Measurements from ENCODE around the gene RNF157.

The RNF157 gene

DNA sequence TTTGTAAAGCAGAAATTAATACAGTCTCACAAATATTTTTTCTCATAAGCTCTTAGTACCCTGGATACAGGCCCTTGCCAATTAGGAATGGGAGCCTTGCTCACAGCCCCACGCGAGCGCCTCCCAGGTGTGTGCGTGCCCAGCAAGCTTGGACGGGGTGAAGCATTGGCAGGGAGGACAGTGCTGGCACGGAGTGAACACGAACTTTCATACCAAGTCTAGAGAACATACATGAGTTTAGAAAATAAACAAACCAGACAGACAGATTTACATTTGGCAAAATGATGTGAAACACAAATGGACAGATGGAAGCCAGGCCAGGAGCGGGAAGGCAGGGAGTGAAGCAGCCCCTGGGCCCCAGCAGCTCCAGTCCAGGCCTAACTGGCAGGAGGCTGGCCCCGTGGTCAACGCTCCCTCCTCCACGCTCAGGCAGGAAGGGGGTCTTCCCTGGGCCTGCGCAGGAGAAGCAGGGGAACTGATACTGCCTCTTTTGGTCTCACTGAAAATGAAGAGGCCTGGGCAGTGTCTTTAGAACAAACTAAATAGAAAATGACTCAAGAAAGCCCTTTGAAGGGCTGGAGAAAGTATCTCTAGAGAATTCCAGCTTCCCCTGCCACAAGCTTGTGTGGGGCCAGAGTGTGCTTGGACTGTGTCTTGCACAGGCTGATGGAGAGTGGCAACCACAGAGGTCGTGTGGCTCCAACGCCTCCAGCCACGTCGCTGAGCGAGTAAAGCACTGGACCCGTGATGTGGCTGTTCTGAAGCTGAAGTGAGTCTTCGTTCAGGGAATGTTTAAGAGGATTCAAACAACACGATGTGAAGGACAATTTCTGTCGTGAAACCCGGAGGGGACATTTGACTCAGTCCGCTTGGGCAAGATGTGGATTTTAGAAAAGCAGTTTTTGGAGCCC is 89.3 kb downstream of the RNF157 start:
- H3K4me3 ChIP-seq: no peak overlapping the region
- H3K27ac ChIP-seq: peak overlapping the region in 1 of 21 experiments; percentile 26

DNA sequence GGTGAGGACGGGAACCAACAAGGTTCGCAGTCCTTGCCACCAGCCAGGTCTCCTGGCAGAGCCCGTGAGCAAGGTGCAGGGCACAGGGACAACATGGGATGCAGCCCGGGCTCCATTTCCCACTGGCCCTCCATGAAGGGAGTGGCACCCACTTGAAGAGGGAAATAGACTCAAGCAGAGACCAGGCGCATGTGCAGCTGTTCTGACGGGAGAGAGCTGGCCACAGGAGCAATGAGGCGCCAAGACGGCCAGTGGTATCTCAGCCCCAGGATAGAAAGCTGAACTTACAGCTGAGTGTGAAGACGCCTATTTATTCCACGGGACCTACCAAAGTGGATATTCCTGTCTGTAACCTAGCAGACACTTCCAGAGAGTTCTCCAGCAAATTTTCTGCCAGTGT is 91.1 kb downstream of the RNF157 start:
- Histone ChIP-seq H3K27ac (no peak overlapping the region), H3K4me3 (no peak overlapping the region)

DNA sequence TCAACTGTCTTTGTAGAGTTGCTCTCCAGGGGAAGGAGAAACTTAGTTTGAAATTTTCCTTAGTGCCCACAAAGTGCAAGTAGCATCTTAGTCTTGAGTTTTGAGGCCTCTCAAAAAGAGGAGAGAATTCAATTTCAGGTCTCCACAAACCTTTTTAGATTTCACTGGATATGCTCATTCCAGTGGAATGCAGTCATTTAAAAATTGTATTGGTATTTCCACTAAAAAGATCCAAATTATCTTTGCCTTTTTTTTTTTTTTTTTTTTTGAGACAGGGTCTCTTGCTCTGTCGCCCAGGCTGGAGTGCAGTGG is 92.3 kb downstream of the RNF157 start:
- no peak overlapping the region for H3K4me3 ChIP-seq
- H3K27ac ChIP-seq: no peak overlapping the region

DNA sequence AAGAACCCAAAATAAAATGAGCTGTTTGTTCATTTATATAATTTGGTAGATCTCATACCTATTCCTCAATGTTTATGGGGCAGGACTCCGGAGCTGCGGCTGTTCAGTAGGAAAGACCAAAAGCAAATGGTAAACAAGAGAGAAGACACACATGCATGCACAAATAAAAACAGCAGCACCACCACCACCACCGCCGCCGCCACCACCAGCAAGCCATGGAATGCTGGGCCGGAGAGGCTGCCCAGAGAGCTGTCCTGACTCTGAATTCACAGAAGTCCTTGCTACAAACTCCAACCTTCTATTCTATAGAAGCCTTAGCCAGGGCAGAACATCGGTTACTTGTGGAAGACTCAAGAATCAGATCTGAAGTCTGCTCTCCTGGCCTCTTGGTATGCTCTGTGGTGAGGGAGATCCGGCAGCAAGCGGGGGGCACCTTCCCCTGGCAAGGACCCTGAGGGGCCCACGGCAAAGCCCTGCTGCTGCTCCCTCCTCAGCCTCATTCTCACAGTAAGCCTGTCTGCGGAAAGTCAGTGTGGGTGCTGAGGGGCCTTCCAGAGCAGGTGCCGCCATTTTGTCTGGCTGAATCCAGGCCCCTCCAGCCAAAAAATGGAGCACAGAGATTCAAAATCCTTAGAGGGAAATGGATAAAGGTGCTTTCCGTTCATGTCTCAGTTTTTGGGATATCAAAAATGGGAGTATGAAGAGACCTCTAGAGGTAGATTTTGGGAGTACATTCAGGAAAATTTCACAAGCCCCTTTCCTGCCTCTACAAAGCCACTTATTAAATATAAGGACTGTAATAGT is 92.9 kb downstream of the RNF157 start:
- Histone ChIP-seq H3K4me3 (no peak overlapping the region), H3K27ac (no peak overlapping the region)

DNA sequence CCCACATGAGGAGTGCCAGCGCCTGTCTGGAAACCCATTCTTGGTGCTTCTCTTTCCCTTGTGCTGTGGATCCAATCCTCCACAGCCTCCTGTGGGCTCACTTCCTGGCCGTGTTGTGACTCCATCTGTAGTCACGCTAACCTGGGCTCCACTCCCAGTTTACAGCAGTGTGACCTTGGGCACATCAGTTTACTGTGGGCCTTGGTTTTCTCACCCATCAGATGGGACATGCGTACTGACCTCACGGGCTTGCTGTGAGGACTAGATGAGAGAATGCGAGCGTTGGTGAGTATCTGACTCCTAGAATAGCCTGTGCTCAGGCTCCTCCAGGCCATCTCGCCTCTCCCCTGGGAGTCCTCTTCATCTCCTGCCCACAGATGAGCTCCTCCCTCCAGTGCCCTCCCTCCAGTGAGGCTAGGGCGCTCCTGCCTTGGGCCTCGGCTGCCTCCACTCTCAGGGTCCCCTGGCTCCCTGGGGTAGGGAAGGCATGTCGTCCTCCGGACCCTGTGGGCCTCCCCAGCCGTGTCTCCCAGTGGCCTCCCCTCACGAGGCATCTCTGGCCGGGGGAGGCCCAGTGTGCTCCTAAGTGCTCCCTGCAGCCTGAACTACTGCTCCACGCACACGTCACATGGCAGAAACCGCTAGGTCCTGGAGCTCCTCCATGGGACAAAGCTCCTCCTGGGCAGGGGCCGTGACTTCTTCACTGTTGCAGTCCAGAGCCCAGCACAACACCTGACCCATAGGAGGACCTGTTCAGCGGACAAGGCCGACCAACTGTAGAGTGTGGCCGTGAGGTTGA is 94.0 kb downstream of the RNF157 start:
- Histone ChIP-seq H3K27ac (peak overlapping the region in 17 of 21 experiments; percentile 44 to 95 (median 74)), H3K4me3 (no peak overlapping the region)

DNA sequence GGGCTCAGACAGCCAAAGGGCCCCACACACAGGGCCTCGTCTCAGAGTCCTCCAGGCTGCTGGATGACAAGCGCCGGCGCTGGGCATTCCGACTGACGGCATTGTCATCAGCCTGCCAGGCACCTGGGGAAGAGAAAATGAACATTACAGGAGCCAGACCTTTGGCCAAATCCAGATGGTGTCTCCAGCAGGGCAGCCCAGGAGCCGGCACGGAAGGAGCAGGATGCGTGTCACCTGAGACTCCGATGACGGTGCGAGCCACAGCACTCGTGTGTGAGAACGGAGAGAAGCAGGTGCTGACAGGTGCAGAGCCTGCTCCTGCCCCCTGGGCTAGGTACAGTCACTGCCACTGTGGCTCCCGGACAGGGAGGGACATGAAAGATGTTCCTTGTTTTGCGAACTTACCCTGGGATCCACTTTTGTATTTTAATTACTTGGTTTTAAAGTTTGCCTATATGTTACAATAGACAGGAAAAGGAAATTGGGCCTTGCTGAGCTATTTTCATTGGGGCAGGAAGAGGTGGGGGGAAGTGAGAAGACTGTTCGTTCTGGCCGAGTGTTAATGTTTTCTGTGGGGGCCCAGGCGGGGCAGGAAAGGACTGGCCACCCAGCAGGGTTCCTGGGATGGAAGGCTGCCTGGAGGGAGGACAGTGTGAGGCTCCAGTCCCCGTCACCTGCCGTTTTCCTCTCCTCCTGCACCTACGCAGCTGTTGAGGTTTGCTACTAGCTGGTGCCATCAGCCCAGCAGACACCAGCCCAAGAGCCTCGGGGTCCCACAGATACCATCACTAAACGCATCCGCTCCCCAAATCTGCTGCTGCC is 94.9 kb downstream of the RNF157 start:
- Histone ChIP-seq H3K27ac (peak overlapping the region in 18 of 21 experiments; percentile 40 to 95 (median 73)), H3K4me3 (no peak overlapping the region)

DNA sequence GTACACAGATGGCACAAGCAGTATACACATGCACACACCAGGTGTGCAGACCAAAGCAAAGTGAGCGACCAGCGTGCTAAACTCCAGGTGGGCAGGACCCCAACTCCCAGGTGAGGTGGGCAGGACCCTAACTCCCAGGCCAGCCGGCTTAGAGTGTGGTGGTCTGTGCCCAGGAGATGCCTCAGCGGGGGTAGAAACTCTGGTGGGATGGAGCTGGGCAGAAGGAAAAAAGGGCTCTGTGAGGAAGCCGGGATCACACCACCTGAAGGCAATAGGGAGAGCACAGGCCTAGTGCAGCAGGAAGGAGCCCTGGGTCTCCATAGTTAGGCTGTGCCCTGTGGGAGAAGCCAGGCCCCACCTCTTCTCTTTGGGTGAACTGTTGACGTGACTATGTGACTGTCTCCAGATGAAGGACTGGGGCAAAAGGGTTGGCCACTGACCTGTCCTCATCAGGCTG is 97.7 kb downstream of the RNF157 start:
- Histone ChIP-seq H3K4me3 (no peak overlapping the region), H3K27ac (no peak overlapping the region)

DNA sequence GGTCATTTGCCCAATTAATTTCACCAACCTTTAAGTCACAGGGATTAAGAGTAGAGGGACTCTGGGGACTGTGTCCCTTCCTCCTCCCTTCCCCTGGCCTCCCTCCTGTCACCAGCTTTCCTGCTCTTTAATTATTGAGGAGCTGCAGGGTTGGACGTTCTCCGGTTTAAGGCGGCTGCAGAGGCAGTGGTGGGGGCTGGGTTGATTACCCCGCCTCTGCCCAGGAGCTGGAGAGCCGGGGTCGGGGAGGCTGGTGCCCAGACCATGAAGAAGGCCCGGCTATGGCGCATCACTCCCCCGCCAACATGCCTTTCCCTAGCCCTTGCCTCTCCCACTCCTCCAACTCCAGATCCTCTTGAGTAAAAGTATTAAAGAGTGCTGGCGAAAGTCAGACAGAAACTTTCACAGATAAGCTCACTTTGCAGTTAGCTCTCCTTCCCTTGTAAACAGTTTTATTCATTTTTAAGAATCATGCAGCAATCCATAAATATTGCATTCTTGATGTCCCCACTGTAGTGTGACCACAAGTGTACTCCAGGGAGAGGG is 98.2 kb downstream of the RNF157 start:
- no peak overlapping the region for H3K4me3 ChIP-seq
- no peak overlapping the region for H3K27ac ChIP-seq

DNA sequence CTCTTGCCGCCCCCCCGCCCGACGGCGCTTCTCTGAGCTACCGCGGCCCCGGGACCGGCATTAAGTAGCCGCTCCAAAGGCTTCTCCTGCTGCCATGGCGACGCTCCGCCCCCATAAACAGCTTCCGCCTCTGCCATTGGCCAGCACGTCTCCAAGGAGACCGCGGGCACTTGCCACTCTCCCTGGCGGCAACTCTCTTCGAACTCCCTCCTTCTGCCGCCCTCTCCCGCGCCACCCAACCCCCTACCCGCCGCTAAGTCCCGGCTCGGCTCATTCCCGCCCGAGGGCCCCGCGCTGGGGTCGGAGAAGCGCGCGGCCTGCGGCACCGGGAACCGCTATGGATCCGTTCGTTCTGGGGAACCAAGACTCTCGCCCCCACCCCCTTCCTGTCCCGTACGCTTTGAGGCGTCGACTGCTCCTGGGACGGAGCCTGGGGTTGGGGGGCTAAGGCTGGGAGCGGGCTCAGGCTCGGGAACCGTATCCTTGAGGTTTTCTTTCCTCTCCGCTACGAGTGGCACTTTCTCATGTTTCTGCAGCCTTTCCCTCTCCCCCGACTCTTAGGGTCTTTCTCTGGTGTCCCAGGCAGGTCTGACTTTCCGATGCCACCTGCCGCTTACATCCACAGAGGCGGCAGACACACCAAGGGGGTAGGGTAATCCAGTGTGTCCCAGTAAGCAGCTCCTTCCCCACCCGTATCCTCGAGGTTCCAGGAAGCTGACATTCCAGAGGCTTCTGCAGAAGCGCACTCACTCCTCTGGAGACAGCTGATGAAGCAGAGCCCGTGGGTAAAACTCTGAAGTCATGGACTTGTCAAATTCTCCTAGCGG is 98.9 kb downstream of the RNF157 start, which contains the start of gene FOXJ1:
FOXJ1 (minus strand) TSS at position 34 of the 827 bp plus-strand sequence. CDS start 850 bp downstream, outside the sequence.
- Histone ChIP-seq H3K4me3 (peak within 1 kb of the TSS; percentile 12 to 46 (median 34)), H3K27ac (no peak within 1 kb of the TSS)

DNA sequence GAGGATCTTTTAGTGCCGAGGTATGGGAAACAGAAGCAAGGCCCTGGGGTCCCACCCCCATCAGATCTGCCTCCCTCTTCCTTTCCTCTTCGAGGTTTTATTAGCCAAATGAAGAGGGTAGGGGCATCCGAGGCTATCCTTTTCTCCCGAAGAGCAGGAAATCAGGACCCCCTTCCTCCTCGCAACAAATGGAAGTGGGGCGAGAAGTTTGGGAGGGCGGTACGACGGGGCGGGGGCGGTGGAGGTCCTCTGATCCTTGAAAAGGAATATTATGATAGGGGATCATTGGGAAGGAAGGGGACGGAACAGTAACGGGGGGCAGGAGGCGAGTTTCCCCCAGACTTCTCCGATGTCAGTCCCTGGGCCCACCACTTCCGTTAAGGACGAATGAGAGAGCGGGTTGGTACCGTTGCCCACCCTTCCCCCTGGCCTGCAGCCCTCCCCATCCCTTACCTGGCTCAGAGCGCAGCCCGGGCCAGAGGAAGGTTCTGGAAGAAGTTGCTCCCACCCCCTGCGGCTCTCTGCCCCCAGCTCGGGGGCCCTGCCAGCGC is 99.6 kb downstream of the RNF157 start:
- Histone ChIP-seq H3K4me3 (peak overlapping the region; percentile 12 to 46 (median 34)), H3K27ac (no peak overlapping the region)

DNA sequence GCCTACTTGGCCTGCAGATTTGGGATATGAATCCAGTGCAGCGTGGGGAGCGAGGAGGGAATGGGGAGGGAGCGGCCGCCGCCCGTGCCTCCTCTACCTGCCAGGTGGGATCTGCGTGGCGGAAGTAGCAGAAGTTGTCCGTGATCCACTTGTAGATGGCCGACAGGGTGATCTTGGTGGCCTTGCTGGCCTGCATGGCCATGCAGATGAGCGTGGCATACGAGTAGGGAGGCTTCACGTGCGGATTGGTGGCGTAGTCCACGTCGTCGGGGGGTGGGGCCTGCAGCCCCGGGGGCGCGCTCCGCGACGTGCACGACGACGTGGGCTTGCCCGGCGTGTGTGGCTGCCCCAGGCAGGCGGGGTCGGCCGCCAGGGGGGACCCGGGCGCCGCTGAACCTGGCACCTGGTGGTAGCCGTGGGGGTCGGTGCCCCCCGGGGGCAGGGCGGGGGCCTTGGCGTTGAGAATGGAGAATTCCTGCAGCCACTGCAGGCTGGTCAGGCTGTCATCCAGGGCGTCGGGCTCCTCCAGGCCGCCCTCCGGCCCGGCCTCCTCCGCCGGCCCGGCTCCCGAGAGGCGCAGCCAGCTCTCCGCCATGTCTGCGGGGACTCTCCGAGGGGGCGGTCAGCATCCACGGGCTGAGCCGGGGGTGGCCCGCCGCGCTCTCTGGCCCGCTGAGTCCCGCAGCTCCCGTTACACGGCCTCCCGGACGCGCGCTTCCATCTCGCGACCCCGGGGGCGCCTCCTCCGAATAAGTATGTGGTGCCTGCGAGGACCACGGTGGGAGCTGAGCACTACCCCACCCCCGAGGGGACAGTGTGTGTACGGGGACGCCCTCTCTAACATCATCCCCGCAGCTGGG is 100.3 kb downstream of the RNF157 start:
- peak overlapping the region in 6 of 7 experiments; percentile 10 to 46 (median 22) for H3K4me3 ChIP-seq
- no peak overlapping the region for H3K27ac ChIP-seq

DNA sequence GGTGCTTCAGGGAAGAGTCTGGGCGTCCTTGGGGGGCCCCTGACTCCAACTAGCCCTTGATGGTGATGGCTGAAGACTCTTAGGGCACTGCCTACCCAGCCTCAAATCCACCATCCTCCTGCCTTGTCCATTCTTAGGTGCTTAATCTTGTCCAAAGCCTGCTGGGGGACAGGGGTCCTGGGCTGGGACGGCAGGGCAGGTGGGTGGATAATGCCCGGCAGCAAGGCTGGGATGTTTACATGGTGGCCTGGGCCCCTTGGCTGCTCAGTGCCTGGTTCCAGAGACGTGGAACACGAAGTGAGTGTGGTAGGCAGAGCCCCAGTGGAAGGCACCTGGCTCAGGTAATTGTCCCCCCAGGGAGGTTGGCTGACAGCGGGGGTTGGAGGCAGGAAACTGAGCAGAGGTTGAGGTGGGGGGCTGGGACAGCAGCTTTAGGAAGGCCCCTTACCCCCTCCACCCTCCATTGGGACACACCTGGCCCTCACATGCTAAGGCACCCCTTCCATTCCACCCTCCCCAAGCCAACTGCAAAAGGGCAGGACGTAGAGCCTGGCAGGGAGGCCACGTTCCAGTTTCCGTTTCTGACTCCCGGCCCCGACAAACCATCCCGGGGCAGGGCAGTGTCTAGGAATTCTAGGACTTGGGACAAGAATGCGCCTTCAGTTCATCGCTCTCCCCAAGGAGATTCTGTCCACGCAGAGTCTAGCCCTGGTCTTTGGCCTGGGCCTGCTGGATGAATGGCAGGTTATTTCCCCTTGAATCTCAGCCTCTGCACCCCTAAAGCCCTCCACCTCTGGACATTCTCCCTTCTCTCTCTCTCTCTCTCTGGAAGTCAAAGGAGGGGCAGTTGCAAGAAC is 101.2 kb downstream of the RNF157 start:
- H3K27ac ChIP-seq: no peak overlapping the region
- H3K4me3 ChIP-seq: peak overlapping the region in 3 of 7 experiments; percentile 15 to 29 (median 15)

DNA sequence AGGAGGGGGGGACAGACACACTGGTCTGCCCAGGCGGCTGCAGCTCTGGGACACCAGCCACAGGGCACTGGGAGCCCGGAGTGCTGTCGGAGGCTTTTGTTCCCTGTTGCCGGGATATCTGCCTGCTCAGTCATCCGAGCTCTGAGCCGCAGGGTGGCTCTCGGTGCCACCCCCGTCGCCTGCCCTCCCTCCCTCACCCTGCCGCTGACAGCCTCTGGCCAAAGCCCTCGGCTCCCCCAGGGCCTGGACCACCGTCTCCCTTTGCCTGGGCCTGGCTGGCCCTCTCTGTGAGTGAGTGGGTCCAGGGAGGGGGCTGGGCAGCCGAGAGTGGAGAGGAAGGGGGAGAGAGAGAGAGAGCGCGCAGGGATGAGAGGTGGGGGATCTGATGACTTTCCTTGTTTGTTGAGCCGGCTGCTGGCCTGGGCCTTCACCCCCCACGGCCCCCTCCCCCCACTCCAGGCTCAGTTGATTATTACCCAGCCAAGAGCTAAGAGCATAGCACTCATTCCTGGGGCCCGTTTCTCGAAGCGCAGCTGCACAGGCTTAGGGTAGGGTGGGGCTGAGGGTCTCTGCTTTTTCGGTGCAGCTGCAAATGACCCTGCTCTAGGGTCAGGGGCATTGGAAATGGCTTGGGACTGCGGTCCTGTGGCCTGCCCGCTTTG is 101.9 kb downstream of the RNF157 start:
- Histone ChIP-seq H3K27ac (no peak overlapping the region), H3K4me3 (no peak overlapping the region)

DNA sequence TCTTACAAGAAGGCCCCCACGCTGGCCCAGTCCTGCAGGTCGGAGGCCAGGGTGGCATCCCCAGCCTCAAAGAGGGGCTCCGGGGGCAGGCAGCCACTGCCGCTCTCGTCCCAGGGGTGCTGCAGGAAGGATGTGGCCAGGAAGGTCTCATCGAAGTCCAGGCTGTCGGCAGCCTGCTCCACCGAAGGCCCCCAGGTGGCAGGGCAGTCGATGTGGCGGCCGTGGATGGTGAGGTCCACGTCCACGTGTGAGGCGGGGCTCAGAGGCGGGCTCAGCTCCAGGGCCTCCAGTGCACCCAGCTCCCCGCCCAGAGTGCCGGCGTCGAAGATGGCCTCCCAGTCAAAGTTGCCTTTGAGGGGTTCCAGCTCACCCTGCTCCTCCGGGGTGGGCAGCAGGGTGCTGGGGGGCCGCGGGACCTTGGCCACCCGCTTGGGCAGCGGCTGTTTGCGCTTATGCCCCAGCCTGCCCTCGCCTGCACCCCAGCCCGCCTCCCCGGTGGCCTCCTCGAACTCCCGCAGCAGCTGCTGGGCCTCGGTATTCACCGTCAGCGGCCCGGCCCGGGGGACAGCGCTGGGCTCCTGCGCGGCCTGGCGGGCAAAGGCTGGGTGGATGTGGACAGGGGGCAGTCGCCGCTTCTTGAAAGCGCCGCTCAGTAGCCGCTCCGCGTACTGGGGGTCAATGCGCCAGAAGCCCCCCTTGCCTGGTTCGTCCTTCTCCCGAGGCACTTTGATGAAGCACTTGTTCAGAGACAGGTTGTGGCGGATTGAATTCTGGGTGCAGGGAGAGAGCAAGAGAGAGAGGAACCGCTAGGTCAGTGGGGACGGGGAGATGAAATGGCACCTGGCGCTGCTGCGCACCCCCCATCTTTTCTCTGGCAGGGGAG is 102.7 kb downstream of the RNF157 start:
- Histone ChIP-seq H3K4me3 (no peak overlapping the region), H3K27ac (no peak overlapping the region)

Measured in skin epidermis (tissue), 12 donors.